Measurements from ENCODE around the gene CD82. TPM values are rescaled to one million over a fixed set of nuclear protein-coding genes. Genes with fewer than 3 reads are reported as not detected.

Gene CD82
- polyA plus RNA-seq, 1 donor from 2014 or later = 0.84 TPM

GRCh38 chr11:44574610-44575287 is 9.3 kb downstream of the CD82 start:
- Histone ChIP-seq H3K36me3 (ENCODE audit: insufficient read depth, low read length) (no peaks in the 10 kb centered on the region), H3K4me3 (ENCODE audit: low read length) (no peak overlapping the region), H3K27ac (ENCODE audit: low read length) (no peak overlapping the region), H3K27me3 (ENCODE audit: insufficient read depth, low read depth, low read length) (no peaks in the 10 kb centered on the region), H3F3A (ENCODE audit: insufficient read depth, low read length, poor library complexity, severe bottlenecking) (no peaks in the 10 kb centered on the region), H3K9me3 (ENCODE audit: low read length) (no peaks in the 10 kb centered on the region), H4K20me1 (ENCODE audit: insufficient read depth) (no peaks in the 10 kb centered on the region), H2AFZ (ENCODE audit: low read depth, low read length) (no peak overlapping the region), H3K79me2 (replicated peaks; ENCODE audit: insufficient read depth, low read length) (peaks cover 8% of the 10 kb centered on the region), H3K4me2 (ENCODE audit: low read length) (no peak overlapping the region), H3K9ac (ENCODE audit: low read length) (no peak overlapping the region), H3K9me2 (ENCODE audit: insufficient read depth, low read length) (no peaks in the 10 kb centered on the region)
- no peak for TF ChIP-seq MXI1 (conservative IDR thresholded peaks at IDR 0.05; ENCODE audit: poor library complexity, severe bottlenecking)
- no peak for TF ChIP-seq POLR2AphosphoS5 (IDR thresholded peaks at IDR 0.05)
- no peak for TF ChIP-seq RAD21 (conservative IDR thresholded peaks at IDR 0.05)
- no peak for TF ChIP-seq SMC3 (conservative IDR thresholded peaks at IDR 0.05; ENCODE audit: poor library complexity)
- TF ChIP-seq EP300 (conservative IDR thresholded peaks at IDR 0.05; ENCODE audit: poor library complexity, severe bottlenecking) = no peak
- TF ChIP-seq TAF1 (IDR thresholded peaks at IDR 0.05; ENCODE audit: low read depth) = no peak
- TF ChIP-seq REST (IDR thresholded peaks at IDR 0.05; ENCODE audit: borderline replicate concordance) = no peak
- no peak for TF ChIP-seq EZH2 (IDR thresholded peaks at IDR 0.05; ENCODE audit: borderline replicate concordance, insufficient read depth, low read length, poor library complexity, severe bottlenecking)
- no peak for TF ChIP-seq CTCF (IDR thresholded peaks at IDR 0.05; ENCODE audit: poor library complexity, severe bottlenecking)

GRCh38 chr11:44575288-44575672 is 9.8 kb downstream of the CD82 start:
- no peaks in the 10 kb centered on the region for H3K36me3 ChIP-seq (ENCODE audit: insufficient read depth, low read length)
- H3K4me2 ChIP-seq (ENCODE audit: low read length) = no peak overlapping the region
- H3K27ac ChIP-seq (ENCODE audit: low read length) = no peak overlapping the region
- H4K20me1 ChIP-seq (ENCODE audit: insufficient read depth) = no peaks in the 10 kb centered on the region
- H3K9ac ChIP-seq (ENCODE audit: low read length) = no peak overlapping the region
- no peaks in the 10 kb centered on the region for H3K9me3 ChIP-seq (ENCODE audit: low read length)
- H3K4me3 ChIP-seq (ENCODE audit: low read length) = no peak overlapping the region
- H3K27me3 ChIP-seq (ENCODE audit: insufficient read depth, low read depth, low read length) = no peaks in the 10 kb centered on the region
- H3F3A ChIP-seq (ENCODE audit: insufficient read depth, low read length, poor library complexity, severe bottlenecking) = no peaks in the 10 kb centered on the region
- TF ChIP-seq TAF1 (IDR thresholded peaks at IDR 0.05; ENCODE audit: low read depth) (no peak), REST (IDR thresholded peaks at IDR 0.05; ENCODE audit: borderline replicate concordance) (no peak), EZH2 (IDR thresholded peaks at IDR 0.05; ENCODE audit: borderline replicate concordance, insufficient read depth, low read length, poor library complexity, severe bottlenecking) (no peak), CTCF (IDR thresholded peaks at IDR 0.05; ENCODE audit: poor library complexity, severe bottlenecking) (no peak), RAD21 (conservative IDR thresholded peaks at IDR 0.05) (no peak), EP300 (conservative IDR thresholded peaks at IDR 0.05; ENCODE audit: poor library complexity, severe bottlenecking) (no peak), SMC3 (conservative IDR thresholded peaks at IDR 0.05; ENCODE audit: poor library complexity) (no peak), MXI1 (conservative IDR thresholded peaks at IDR 0.05; ENCODE audit: poor library complexity, severe bottlenecking) (no peak), POLR2AphosphoS5 (IDR thresholded peaks at IDR 0.05) (no peak)
- peaks cover 6% of the 10 kb centered on the region for H3K79me2 ChIP-seq (replicated peaks; ENCODE audit: insufficient read depth, low read length)
- H3K9me2 ChIP-seq (ENCODE audit: insufficient read depth, low read length) = no peaks in the 10 kb centered on the region
- no peak overlapping the region for H2AFZ ChIP-seq (ENCODE audit: low read depth, low read length)

Measured in neural cell (in vitro differentiated cells).